PC-3 (cell line): Measurements from ENCODE around the gene ADAMTSL1. TPM values are rescaled to one million over a fixed set of nuclear protein-coding genes. Genes with fewer than 3 reads are reported as not detected.

Experiments
- ATAC-seq: fragments of 200-7000 bp; cut with Tn5 transposase; 2 replicates; pipeline ENCODE4 v1.9.1; 2020; ENCODE audit warnings: mild to moderate bottlenecking, moderate library complexity
- BruUV-seq: library from RNA; stranded (reverse); fragments of 400-500 nt; replicated peaks from 2 replicates; lab custom pipeline; 2021; lab: Mats Ljungman, UMichigan
- CTCF ChIA-PET: fragments of 300-600 bp; sonication (Branson Sonifier 250); formaldehyde crosslinking; loops from one replicate; lab custom pipeline; 2022; ENCODE audit warnings: antibody characterized with exemption; lab: Charles Lee
- POLR2A ChIA-PET: fragments of 300-600 bp; sonication (Branson Sonifier 250); formaldehyde crosslinking; loops from one replicate; lab custom pipeline; 2022; ENCODE audit warnings: antibody characterized with exemption; ENCODE audit not compliant: unreplicated experiment; lab: Charles Lee
- DNase-seq: peaks from one replicate; pipeline ENCODE4 v3.0.0-alpha.2; 2015
- H2AFZ ChIP-seq: fragments of 300-600 bp; sonication (generic); 2 replicates; pipeline ENCODE4 v1.6.0; 2016; ENCODE audit warnings: antibody characterized with exemption, low read length
- H3F3A ChIP-seq: fragments of 300-600 bp; sonication (generic); one replicate; pipeline ENCODE4 v1.6.0; 2017; ENCODE audit warnings: antibody characterized with exemption, low read length, control low read depth, mild to moderate bottlenecking; ENCODE audit not compliant: unreplicated experiment
- H3K27ac ChIP-seq: fragments of 300-600 bp; sonication (generic); 2 replicates; pipeline ENCODE4 v1.5.1; 2016; ENCODE audit warnings: mild to moderate bottlenecking, low read length
- H3K27me3 ChIP-seq: fragments of 300-600 bp; sonication (generic); 2 replicates; pipeline ENCODE4 v1.6.1; 2016; ENCODE audit warnings: low read length, mixed read lengths
- H3K36me3 ChIP-seq: fragments of 300-600 bp; sonication (generic); 2 replicates; pipeline ENCODE4 v1.6.1; 2016; ENCODE audit warnings: low read depth, mixed run types, low read length, mixed read lengths
- H3K4me1 ChIP-seq: fragments of 300-600 bp; sonication (generic); 2 replicates; pipeline ENCODE4 v1.5.1; 2016; ENCODE audit warnings: low read length; ENCODE audit not compliant: insufficient read depth
- H3K4me2 ChIP-seq: fragments of 300-600 bp; sonication (generic); 2 replicates; pipeline ENCODE4 v1.6.0; 2016; ENCODE audit warnings: low read length
- H3K4me3 ChIP-seq: fragments of 300-600 bp; sonication (generic); 2 replicates; pipeline ENCODE4 v1.5.1; 2016; ENCODE audit warnings: mild to moderate bottlenecking, low read length, mixed read lengths
- H3K79me2 ChIP-seq: fragments of 300-600 bp; sonication (generic); 2 replicates; pipeline ENCODE4 v1.6.1; 2017; ENCODE audit warnings: low read length, mixed read lengths
- H3K9ac ChIP-seq: fragments of 300-600 bp; sonication (generic); 2 replicates; pipeline ENCODE4 v1.6.0; 2016; ENCODE audit warnings: mild to moderate bottlenecking, low read length
- H3K9me2 ChIP-seq: fragments of 300-600 bp; sonication (generic); replicated peaks from 2 replicates; pipeline ENCODE4 v1.6.1; 2016; ENCODE audit warnings: mixed run types, low read length, mixed read lengths
- H3K9me3 ChIP-seq: fragments of 300-600 bp; sonication (generic); 2 replicates; pipeline ENCODE4 v1.6.1; 2016; ENCODE audit warnings: low read length, mixed read lengths
- H4K20me1 ChIP-seq: fragments of 300-600 bp; sonication (generic); 2 replicates; pipeline ENCODE4 v1.6.1; 2016; ENCODE audit warnings: low read length, mixed read lengths
- EZH2 ChIP-seq: fragments of 300-600 bp; sonication (generic); IDR thresholded peaks from one replicate; pipeline ENCODE4 v1.6.1; 2017; ENCODE audit warnings: antibody characterized with exemption, mild to moderate bottlenecking, low read length; ENCODE audit not compliant: unreplicated experiment
- EZH2phosphoT487 ChIP-seq: fragments of 300-600 bp; sonication (generic); IDR thresholded peaks from 2 replicates; pipeline ENCODE4 v1.6.1; 2018; ENCODE audit warnings: mild to moderate bottlenecking, antibody characterized with exemption, low read length, borderline replicate concordance
- intact Hi-C: fragments of 100-400 bp; cut with micrococcal nuclease; formaldehyde crosslinking; loops from 2 replicates; pipeline ENCODE4 v1.9.0; 2023
- total RNA-seq: library from RNA; depleted of rRNA; stranded (reverse); fragments of >200 nt; gene quantifications from 2 replicates; pipeline ENCODE4 v1.2.3, GENCODE V29; 2014
- TF ChIP-seq, protein P1 (sequence below): fragments of 300-600 bp; sonication (generic); conservative IDR thresholded peaks from 2 replicates; pipeline ENCODE4 v1.5.1; 2017; ENCODE audit warnings: antibody characterized with exemption, low read depth, mild to moderate bottlenecking, low read length

The ADAMTSL1 gene
- total RNA-seq, 1 experiment from 2014 or later: 0.26 TPM

DNA sequence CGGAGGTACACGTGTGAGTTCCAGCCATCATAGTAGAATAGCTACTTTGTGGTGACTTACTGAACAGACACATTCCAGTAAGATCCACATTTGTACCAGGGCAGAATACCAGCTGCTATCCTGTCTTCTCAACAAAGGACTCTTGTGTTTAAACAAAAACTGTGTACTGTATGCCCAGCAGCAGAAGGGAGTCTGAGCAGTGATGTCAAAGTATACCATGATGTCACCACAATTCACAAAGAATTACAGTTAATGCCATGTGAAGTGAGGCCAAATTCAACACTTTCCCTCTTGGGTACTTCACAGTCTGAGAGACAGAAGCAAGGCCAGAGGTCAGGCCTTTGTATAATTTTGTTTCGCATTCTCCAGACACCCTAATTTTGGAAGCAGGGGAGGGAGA is 137.0 kb downstream of the ADAMTSL1 start:
- intact Hi-C loops: no loop called here
- Histone ChIP-seq H3K4me3 (no peak overlapping the region), H3K9me3 (no peaks in the 10 kb centered on the region), H3F3A (no peaks in the 10 kb centered on the region), H3K9me2 (no peaks in the 10 kb centered on the region), H3K36me3 (no peaks in the 10 kb centered on the region), H3K4me1 (no peaks in the 10 kb centered on the region), H3K9ac (no peak overlapping the region), H4K20me1 (no peaks in the 10 kb centered on the region), H3K79me2 (no peaks in the 10 kb centered on the region), H2AFZ (no peak overlapping the region), H3K27ac (no peak overlapping the region), H3K4me2 (no peak overlapping the region), H3K27me3 (no peaks in the 10 kb centered on the region)
- no TSS peak for BruUV-seq
- TF ChIP-seq, protein P1, sequence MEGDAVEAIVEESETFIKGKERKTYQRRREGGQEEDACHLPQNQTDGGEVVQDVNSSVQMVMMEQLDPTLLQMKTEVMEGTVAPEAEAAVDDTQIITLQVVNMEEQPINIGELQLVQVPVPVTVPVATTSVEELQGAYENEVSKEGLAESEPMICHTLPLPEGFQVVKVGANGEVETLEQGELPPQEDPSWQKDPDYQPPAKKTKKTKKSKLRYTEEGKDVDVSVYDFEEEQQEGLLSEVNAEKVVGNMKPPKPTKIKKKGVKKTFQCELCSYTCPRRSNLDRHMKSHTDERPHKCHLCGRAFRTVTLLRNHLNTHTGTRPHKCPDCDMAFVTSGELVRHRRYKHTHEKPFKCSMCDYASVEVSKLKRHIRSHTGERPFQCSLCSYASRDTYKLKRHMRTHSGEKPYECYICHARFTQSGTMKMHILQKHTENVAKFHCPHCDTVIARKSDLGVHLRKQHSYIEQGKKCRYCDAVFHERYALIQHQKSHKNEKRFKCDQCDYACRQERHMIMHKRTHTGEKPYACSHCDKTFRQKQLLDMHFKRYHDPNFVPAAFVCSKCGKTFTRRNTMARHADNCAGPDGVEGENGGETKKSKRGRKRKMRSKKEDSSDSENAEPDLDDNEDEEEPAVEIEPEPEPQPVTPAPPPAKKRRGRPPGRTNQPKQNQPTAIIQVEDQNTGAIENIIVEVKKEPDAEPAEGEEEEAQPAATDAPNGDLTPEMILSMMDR: no peak
- TF ChIP-seq EZH2phosphoT487 (no peak), EZH2 (no peak)
- no peak for DNase-seq
- POLR2A ChIA-PET: no interaction called here
- CTCF ChIA-PET: no interaction called here
- ATAC-seq: no peak

DNA sequence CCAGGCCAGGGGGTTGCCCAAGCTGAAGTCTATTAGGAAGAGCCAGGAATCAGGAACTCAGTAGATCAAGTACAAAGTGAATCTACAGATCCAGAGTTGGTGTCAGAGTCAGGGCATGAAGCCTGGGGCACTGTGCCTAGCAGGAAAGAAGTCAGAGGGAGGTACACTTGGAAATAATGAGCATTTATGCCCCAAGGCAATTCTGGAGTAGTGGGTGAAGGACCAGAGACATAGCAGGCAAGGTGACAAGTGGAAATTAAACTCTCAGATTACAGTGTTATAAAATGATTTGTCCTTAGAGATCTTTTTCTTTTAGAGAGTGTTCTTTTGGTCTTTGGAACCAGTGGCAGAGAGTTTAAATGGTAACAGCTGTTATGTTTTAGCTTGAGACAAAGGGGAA is 138.0 kb downstream of the ADAMTSL1 start:
- Histone ChIP-seq H4K20me1 (no peaks in the 10 kb centered on the region), H3K27ac (no peak overlapping the region), H3K4me3 (no peak overlapping the region), H3K9me2 (no peaks in the 10 kb centered on the region), H3K9ac (no peak overlapping the region), H3K4me1 (no peaks in the 10 kb centered on the region), H2AFZ (no peak overlapping the region), H3K9me3 (no peaks in the 10 kb centered on the region), H3K36me3 (no peaks in the 10 kb centered on the region), H3K4me2 (no peak overlapping the region), H3K27me3 (no peaks in the 10 kb centered on the region), H3K79me2 (no peaks in the 10 kb centered on the region), H3F3A (no peaks in the 10 kb centered on the region)
- DNase-seq (no peak), ATAC-seq (no peak)
- intact Hi-C loops: no loop called here
- TF ChIP-seq, protein P1: no peak
- TF ChIP-seq EZH2phosphoT487: no peak
- no peak for TF ChIP-seq EZH2
- BruUV-seq: no TSS peak
- CTCF ChIA-PET: no interaction called here
- POLR2A ChIA-PET: no interaction called here

DNA sequence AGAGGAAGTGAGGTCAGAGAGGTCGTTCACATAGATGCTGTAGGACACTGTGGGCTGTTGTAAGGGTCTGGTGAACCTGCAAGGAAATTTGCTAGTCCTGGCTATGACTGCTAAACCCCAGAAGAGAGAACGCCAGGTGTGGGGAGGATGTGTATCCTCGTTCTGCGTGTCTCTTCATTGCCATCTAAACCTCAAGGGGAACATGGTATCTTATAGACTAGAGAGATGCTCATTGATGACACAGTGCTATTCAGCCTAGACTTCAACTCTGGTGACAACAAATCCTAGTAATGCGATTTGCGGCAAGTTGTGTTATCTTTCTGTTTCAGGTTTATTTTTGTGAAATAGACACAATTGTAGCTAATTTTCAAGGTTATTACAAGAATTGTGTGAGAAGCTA is 140.2 kb downstream of the ADAMTSL1 start:
- POLR2A ChIA-PET: no interaction called here

More for the DNA sequence above, 140.2 kb downstream of the ADAMTSL1 start:
- no peak overlapping the region for H3K27ac ChIP-seq
- no peaks in the 10 kb centered on the region for H3K9me3 ChIP-seq
- H3K79me2 ChIP-seq: no peaks in the 10 kb centered on the region
- no TSS peak for BruUV-seq
- CTCF ChIA-PET: no interaction called here
- ATAC-seq: no peak
- no peak overlapping the region for H2AFZ ChIP-seq
- H3K9ac ChIP-seq: no peak overlapping the region
- no peaks in the 10 kb centered on the region for H3F3A ChIP-seq
- H4K20me1 ChIP-seq: no peaks in the 10 kb centered on the region
- DNase-seq: no peak
- intact Hi-C loops: no loop called here
- H3K9me2 ChIP-seq: no peaks in the 10 kb centered on the region
- no peak overlapping the region for H3K4me2 ChIP-seq
- H3K36me3 ChIP-seq: no peaks in the 10 kb centered on the region
- no peak for TF ChIP-seq EZH2
- no peak for TF ChIP-seq EZH2phosphoT487
- TF ChIP-seq, protein P1: no peak
- no peaks in the 10 kb centered on the region for H3K4me1 ChIP-seq
- no peaks in the 10 kb centered on the region for H3K27me3 ChIP-seq
- H3K4me3 ChIP-seq: no peak overlapping the region
